GM12878 (cell line): Measurements from ENCODE around the gene PRDM15. TPM values are rescaled to one million over a fixed set of nuclear protein-coding genes. Genes with fewer than 3 reads are reported as not detected.

Experiments
- E4F1 ChIP-seq: fragments of 450-650 bp; IDR thresholded peaks from 2 replicates; pipeline ENCODE4 v1.6.1; 2018; ENCODE audit warnings: borderline replicate concordance, mild to moderate bottlenecking; ENCODE audit not compliant: partially characterized antibody
- FOXK2 ChIP-seq: fragments of 450-650 bp; IDR thresholded peaks from 2 replicates; pipeline ENCODE4 v1.6.1; 2017; ENCODE audit warnings: mild to moderate bottlenecking, moderate library complexity
- HSF1 ChIP-seq: fragments of 150-350 bp; IDR thresholded peaks from 2 replicates; pipeline ENCODE4 v1.6.1; 2014; ENCODE audit warnings: mild to moderate bottlenecking, low read depth, low read length
- NFYA ChIP-seq: IDR thresholded peaks from 2 replicates; pipeline ENCODE4 v1.6.1; 2011; ENCODE audit warnings: low read depth, mild to moderate bottlenecking, low read length, improper control_type of control experiment, borderline replicate concordance
- NRF1 ChIP-seq: conservative IDR thresholded peaks from 2 replicates; pipeline ENCODE4 v1.6.1; 2011; ENCODE audit warnings: mild to moderate bottlenecking, low read depth, low read length, improper control_type of control experiment
- POLR2AphosphoS2 ChIP-seq: IDR thresholded peaks from 2 replicates; pipeline ENCODE4 v1.6.1; 2011; ENCODE audit warnings: low read depth, mild to moderate bottlenecking, low read length, improper control_type of control experiment, moderate library complexity
- POLR2AphosphoS5 ChIP-seq: IDR thresholded peaks from 2 replicates; pipeline ENCODE4 v1.6.1; 2011; ENCODE audit warnings: mild to moderate bottlenecking, low read length, inconsistent platforms
- RFX5 ChIP-seq: IDR thresholded peaks from 2 replicates; pipeline ENCODE4 v1.6.1; 2011; ENCODE audit warnings: low read depth, low read length, improper control_type of control experiment
- polyA plus RNA-seq, 11 experiments: library from polyadenylated mRNA; depleted of rRNA in 4 of 11; unstranded in 6 of 11; stranded (reverse) in 5 of 11; fragments of >200 nt; fragmentation: Nextera tagmentation in 4 of 11; fragmentation: Illumina TruSeq in 1 of 11; extraction: Ambion mirVana in 4 of 11; extraction: Trizol in 1 of 11; gene quantifications; 1 replicate in 1 of 11; 2 replicates in 10 of 11; pipeline versions ENCODE4 v1.2.1 to v1.2.3, GENCODE V29; 2011 to 2016; ENCODE audit warnings: inconsistent platforms in 2 of 11, missing spikeins in 2 of 11, low read depth in 1 of 11
- total RNA-seq, 4 experiments: library from RNA; depleted of rRNA in 3 of 4; stranded (reverse); fragments of >200 nt in 3 of 4; fragmentation: Illumina TruSeq in 1 of 4; extraction: Trizol in 1 of 4; gene quantifications; 2 replicates each; pipeline versions ENCODE4 v1.2.1 to v1.2.3, GENCODE V29; 2013 to 2021
- TF ChIP-seq, protein P1 (sequence below): fragments of 450-650 bp; formaldehyde crosslinking; IDR thresholded peaks from 2 replicates; pipeline ENCODE4 v1.5.0; 2022; ENCODE audit warnings: mild to moderate bottlenecking, missing genetic modification characterization

The PRDM15 gene
- total and polyA plus RNA-seq, 10 of the 15 experiments (the other 5 are each of a cell fraction or from before 2014, with no cell fraction given), result 2.2 to 16.0 (median 8.6) TPM

DNA sequence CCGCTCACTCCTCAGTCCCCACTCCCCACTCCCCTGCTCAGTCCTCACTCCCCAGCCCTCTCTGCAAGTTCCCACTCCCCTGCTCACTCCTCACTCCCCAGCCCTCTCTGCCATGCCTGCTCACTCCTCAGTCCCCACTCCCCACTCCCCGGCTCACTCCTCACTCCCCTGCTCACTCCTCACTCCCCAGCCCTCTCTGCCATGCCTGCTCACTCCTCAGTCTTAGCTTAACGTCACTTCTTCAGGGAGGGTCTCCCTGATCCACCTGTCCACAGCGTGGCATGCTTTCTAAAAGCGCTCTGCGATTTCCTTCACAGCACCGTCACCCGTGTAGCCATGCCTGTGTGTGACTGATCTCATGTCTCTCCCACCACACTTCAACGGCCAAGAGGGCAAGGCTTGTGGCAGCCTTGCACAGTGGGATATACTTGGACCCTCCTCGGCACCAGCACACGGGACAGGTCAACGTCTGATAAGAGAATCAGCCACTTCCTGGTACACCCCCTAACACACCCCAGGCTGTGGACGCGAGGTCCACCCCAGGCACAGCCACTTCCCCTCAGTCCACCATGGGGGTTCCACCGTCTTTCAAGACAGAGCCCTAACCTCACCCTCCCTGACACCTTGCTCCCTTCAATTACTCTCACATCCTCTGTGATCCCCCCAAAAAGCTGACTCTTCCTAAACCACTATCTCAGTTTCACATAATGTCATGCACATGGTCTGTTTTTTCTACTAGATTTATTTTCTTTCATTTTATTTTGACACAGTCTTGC is 14.0 kb downstream of the PRDM15 start (continued):
- TF ChIP-seq, protein P1, sequence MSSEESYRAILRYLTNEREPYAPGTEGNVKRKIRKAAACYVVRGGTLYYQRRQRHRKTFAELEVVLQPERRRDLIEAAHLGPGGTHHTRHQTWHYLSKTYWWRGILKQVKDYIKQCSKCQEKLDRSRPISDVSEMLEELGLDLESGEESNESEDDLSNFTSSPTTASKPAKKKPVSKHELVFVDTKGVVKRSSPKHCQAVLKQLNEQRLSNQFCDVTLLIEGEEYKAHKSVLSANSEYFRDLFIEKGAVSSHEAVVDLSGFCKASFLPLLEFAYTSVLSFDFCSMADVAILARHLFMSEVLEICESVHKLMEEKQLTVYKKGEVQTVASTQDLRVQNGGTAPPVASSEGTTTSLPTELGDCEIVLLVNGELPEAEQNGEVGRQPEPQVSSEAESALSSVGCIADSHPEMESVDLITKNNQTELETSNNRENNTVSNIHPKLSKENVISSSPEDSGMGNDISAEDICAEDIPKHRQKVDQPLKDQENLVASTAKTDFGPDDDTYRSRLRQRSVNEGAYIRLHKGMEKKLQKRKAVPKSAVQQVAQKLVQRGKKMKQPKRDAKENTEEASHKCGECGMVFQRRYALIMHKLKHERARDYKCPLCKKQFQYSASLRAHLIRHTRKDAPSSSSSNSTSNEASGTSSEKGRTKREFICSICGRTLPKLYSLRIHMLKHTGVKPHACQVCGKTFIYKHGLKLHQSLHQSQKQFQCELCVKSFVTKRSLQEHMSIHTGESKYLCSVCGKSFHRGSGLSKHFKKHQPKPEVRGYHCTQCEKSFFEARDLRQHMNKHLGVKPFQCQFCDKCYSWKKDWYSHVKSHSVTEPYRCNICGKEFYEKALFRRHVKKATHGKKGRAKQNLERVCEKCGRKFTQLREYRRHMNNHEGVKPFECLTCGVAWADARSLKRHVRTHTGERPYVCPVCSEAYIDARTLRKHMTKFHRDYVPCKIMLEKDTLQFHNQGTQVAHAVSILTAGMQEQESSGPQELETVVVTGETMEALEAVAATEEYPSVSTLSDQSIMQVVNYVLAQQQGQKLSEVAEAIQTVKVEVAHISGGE, result no peak
- TF ChIP-seq NRF1, result no peak
- no peak for TF ChIP-seq HSF1
- no peak for TF ChIP-seq POLR2AphosphoS2
- TF ChIP-seq E4F1, result peak; percentile 31
- no peak for TF ChIP-seq RFX5
- peak; percentile 40; the same call in 1 of the 2 replicates for TF ChIP-seq POLR2AphosphoS5
- TF ChIP-seq FOXK2, result no peak
- no peak for TF ChIP-seq NFYA
